Activated naive CD8-positive, alpha-beta T cell (primary cell): ENCODE results near the gene PRR29.
"Not testable (repeated sequence)": the region's sequence is repeated elsewhere in the genome, so short reads cannot be mapped to it uniquely, and the experiment has no call there.

ENCODE experiments used
- H3K27ac Mint-ChIP-seq: one replicate; pipeline ENCODE4 v1.8.0; 2021; ENCODE audit warnings: mixed read lengths
- H3K27me3 Mint-ChIP-seq: one replicate; pipeline ENCODE4 v1.8.0; 2021; ENCODE audit warnings: mixed read lengths
- H3K36me3 Mint-ChIP-seq: one replicate; pipeline ENCODE4 v1.8.0; 2021; ENCODE audit warnings: mixed read lengths
- H3K4me1 Mint-ChIP-seq: one replicate; pipeline ENCODE4 v1.8.0; 2021; ENCODE audit warnings: low read depth, mixed read lengths
- H3K4me3 Mint-ChIP-seq: one replicate; pipeline ENCODE4 v1.8.0; 2021; ENCODE audit warnings: mild to moderate bottlenecking, mixed read lengths
- H3K9me3 Mint-ChIP-seq: one replicate; pipeline ENCODE4 v1.8.0; 2021; ENCODE audit warnings: low read depth, mixed read lengths

PRR29 gene

DNA sequence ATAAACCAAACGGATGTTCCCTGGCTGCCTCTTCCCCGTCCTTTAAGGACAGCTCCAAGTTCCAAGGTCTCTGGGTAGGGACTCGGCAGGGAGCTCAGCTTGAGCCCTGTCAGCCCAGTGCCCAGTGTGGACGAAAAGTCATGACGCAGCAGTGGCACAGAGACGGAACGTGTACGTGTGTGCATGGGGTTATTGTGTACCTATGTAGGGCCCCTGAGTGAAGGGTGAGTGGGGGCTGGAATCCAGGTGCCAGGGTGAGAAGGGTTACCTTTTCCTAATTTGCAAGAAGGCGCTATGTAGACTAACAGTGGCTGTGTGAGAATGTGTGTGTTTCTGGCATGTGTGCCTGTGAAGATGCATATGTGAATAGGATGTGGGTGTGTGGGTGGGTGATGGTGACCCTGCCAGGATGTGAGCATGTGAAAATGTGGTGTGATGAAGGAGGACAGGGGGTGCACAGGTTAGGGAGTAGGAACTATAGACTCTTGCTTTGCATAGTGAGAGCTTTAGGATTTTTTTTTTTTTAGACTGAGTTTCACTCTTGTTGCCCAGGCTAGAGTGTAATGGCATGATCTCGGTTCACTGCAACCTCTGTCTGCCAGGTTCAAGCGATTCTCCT is 31.4 kb upstream of the PRR29 start:
- Mint-ChIP-seq H3K27me3 (no peaks in the 10 kb centered on the region), H3K36me3 (no peaks in the 10 kb centered on the region), H3K27ac (no peak overlapping the region), H3K9me3 (no peaks in the 10 kb centered on the region), H3K4me1 (peaks cover 13% of the 10 kb centered on the region), H3K4me3 (peak overlapping the region; percentile 4)

DNA sequence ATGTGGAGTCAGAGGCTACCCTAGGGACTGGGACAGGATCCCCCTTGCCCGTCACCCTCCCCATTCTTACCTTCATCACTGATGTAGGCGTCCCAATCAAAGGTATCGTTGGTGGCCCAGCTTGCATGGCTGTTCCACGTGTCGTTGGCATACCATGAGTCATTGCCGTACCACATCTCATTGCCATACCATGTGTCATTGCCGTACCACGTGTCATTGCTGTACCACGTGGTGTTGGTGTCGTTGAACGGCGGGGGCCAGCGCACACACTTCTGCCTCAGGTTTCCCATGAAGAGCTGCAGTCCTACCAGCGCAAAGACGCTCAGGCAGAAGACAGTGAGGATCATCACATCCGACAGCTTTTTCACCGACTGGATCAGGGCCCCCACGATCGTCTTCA is 30.2 kb upstream of the PRR29 start:
- Mint-ChIP-seq H3K27ac (no peak overlapping the region), H3K9me3 (no peaks in the 10 kb centered on the region), H3K4me3 (no peak overlapping the region)

DNA sequence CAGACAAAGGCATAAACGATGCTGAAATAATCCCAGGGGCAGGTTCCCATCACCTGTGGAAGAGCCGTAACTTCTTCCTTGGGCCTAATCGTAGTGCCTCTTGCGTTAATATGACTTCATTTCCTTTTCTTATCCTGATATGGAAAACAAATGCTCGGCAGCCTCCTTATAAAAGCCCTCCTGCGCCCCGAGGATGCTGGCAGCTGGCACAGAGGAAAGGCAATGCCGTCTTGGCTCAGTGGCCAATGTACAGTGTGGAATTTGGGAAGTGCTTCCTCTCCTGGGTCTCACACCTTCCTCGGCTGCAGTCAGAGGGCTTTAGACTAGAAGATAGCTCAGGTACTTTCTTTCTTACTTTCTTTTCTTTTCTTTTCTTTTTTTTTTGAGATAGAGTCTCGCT is 28.9 kb upstream of the PRR29 start:
- Mint-ChIP-seq H3K27me3 (no peaks in the 10 kb centered on the region), H3K27ac (no peak overlapping the region), H3K4me3 (no peak overlapping the region), H3K36me3 (no peaks in the 10 kb centered on the region), H3K9me3 (no peaks in the 10 kb centered on the region), H3K4me1 (peaks cover 13% of the 10 kb centered on the region)

More for the DNA sequence above, 30.2 kb upstream of the PRR29 start:
- Mint-ChIP-seq H3K4me1 (peaks cover 13% of the 10 kb centered on the region), H3K36me3 (no peaks in the 10 kb centered on the region), H3K27me3 (no peaks in the 10 kb centered on the region)

DNA sequence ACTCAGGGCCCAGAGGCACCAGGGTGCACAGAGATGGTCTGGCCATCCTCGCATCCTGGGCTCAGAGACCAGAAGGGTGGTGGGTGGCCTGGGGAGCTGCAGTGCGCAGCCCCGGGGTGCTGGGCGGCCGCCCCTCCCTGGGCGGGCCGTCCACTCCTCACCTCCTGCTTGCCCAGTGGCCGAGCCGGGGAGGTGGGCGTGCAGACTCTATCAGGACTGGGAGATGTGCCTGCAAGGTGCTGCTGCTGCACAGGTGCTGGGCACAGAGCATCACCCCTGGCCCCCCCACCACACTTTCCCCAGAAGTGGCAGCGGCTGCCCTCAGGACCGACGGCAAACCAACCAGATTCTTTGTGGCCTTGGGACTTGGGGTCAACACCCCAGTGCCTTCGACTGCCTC is 25.4 kb upstream of the PRR29 start, which contains the start of gene SCN4A:
Gene SCN4A (minus strand): TSS at position 123 of the 400 bp plus-strand sequence. CDS start 77 bp downstream, at position 46.
- Mint-ChIP-seq H3K27me3 (no peaks in the 10 kb centered on the region), H3K4me3 (no peak within 1 kb of the TSS), H3K4me1 (peaks cover 3% of the 10 kb centered on the region), H3K9me3 (no peaks in the 10 kb centered on the region), H3K36me3 (no peaks in the 10 kb centered on the region), H3K27ac (no peak within 1 kb of the TSS)

DNA sequence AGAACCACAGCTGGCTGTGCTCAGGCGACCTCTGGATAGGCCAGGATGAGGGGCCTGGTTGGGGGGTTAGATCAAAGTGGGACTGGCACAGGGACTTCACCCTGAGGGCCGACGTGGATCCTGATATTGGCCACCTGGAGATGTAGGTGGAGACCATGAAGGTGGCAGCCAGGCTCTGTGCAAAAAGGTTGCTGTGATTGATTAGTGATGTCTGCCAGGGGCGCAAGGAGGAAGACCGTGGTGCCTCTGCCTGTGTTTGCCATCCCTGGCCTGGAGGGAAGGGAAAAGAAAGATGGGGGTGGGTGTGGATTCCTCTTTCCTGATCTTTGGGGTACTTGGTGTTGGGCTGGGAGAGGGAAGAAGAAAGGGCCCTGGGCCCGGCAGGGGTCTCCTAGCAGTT is 24.9 kb upstream of the PRR29 start:
- no peak overlapping the region for H3K27ac Mint-ChIP-seq
- H3K9me3 Mint-ChIP-seq = no peaks in the 10 kb centered on the region
- no peaks in the 10 kb centered on the region for H3K36me3 Mint-ChIP-seq
- H3K4me1 Mint-ChIP-seq = peaks cover 3% of the 10 kb centered on the region
- no peak overlapping the region for H3K4me3 Mint-ChIP-seq
- no peaks in the 10 kb centered on the region for H3K27me3 Mint-ChIP-seq

DNA sequence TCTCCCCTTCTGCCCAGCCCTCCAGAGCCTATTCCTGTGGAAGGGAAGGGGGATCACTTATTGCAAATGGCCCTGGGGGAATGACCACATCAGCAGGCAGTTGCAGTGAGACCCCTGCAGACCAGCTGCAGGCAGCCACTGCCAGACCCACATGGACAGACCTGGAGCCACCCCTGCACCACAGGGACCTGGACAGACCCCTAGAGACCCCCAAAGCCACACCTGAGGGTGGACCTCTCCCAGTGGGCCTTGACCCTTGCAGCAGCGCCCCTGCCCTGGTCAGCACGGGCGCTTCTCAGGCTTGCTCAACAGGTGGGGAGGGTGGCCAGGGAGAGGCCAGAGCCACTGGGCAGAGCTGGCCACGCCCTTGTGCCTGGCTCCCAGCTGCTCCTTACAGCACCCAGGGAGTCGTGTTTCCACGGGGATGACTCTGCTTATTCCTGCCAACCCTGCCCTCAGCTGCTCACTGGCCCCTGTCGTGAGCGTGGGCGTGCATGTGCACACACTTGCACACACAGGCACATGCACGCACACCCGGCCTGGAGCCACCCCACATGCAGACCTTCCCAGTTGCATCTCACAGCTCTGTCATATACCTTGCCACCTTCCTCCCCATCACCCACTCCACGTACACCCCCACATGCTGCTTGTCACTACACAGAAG is 24.1 kb upstream of the PRR29 start:
- Mint-ChIP-seq H3K27me3 (no peaks in the 10 kb centered on the region), H3K27ac (no peak overlapping the region), H3K4me3 (no peak overlapping the region), H3K4me1 (peaks cover 3% of the 10 kb centered on the region), H3K9me3 (no peaks in the 10 kb centered on the region), H3K36me3 (no peaks in the 10 kb centered on the region)

DNA sequence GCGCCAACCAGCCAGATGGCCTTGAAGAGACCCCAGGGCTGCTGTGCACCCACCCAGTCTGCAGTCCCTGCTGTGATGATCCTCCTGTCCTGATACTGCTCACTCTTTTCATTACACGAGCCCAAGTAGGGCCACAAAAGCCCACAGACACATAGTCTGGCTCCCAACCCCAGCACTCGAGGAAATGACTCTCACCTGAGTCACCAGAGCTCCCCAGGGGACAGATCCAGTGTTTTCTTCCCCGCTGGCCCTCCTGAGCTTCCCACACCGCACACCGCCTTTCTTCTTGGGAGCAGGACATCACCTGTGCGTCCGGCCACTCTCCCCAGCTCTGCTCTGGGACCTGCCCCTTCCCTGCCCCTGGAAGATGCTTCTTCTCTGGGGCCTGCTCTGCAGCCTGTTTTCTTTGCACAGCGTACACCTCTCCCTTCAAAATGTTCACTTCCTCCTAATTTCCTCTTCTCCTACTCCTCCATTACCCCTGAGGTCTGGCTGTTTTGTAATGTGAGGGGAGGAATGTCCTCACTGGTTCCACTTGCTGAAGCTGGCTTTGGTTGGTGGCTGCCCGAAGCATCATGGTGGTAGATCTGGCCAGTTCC is 23.5 kb upstream of the PRR29 start:
- Mint-ChIP-seq H3K27ac (peak overlapping the region; percentile 16), H3K4me1 (peaks cover 3% of the 10 kb centered on the region), H3K4me3 (no peak overlapping the region), H3K36me3 (no peaks in the 10 kb centered on the region), H3K9me3 (no peaks in the 10 kb centered on the region), H3K27me3 (no peaks in the 10 kb centered on the region)

DNA sequence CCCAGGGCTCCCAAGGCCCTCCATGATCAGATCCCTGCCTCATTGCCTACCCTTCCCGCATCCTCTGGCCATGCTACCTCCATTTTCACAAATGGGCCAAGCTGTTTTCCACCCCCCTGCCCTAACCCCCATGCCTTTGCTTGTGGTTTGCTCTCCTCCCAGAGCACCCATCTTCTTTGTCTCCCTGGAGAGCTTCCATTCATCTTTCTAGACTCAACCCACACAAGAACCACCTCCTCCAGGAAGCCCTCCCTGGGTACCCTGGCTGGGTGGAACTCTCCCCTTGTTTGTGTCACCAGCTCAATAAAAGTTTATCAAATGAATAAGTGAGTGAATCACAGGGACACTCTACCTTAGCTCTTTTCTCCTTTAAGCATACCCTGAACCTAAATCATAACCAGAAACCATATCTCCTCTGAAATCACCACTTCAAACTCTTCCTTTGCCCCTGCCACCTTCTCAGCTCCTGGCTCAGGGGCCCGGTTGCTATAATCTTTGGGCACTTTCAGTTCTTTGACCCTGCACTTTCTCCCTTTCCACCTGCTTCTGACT is 22.5 kb upstream of the PRR29 start:
- Mint-ChIP-seq H3K9me3 (no peaks in the 10 kb centered on the region), H3K4me3 (no peak overlapping the region), H3K27me3 (no peaks in the 10 kb centered on the region), H3K4me1 (peaks cover 3% of the 10 kb centered on the region), H3K36me3 (no peaks in the 10 kb centered on the region), H3K27ac (no peak overlapping the region)

DNA sequence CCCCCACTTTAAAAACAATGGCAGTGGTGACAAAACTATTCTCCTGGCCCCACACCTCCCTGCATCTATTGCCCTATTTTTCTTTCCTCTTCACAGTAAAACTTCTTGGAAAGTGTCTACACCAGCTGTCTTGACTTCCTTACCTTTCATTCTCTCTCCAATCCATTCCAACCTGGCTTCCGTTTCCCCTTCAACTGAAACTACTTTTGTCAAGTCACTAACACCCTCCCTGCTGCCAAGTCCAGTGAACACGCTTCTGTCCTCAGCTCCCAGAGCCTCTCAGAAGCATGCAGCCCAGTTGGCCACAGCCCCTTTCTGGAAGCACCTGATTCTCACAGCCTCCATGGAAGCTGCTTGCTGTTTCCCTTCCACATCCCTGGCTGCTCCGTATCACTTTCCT is 21.4 kb upstream of the PRR29 start:
- Mint-ChIP-seq H3K36me3 (no peaks in the 10 kb centered on the region), H3K27ac (no peak overlapping the region), H3K9me3 (no peaks in the 10 kb centered on the region), H3K27me3 (no peaks in the 10 kb centered on the region), H3K4me3 (no peak overlapping the region), H3K4me1 (peaks cover 3% of the 10 kb centered on the region)

DNA sequence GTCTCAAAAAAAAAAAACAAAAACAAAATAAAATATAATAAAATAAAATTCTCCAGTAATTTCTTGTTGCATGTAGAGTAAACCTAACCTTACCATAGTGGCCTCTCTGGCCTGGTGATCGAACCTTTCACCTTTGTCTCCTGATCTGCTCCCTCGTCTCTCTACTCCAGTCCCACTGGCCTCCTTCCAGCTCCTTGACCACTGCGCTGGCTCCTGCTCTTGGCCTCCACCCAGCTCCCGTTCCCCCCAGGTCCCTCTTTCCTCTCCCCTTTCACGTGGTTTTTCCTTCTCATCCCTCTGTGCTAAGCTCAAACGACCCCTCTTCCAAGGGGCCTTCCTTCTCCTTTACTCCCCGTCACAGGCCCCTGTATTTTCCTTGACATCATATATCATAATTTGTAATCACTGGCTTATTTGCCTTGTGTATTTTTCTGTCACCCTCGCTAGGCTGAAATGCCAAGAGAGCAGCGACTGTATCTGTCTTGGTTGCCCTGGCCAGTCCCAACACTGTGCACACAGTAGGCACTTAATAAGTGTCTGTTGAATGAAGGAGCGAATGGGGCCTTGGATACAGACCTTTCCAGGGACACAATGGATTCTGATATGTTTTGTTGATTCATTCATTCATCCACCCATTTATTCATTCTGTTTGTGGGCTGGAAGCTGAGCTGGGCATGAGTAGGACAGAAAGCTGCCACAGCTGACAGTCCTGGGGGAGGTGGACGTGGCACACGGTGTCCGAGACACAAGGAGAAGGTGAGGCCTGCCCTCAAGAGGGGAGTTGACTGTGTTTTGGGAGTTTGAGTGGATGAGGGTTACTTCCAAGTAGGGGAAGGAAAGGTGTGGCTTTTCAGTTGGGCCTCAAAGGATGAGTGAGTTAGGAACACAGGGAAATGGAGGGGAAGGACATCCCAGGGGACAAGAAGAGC is 19.6 kb upstream of the PRR29 start:
- H3K4me3 Mint-ChIP-seq = no peak overlapping the region
- peaks cover 3% of the 10 kb centered on the region for H3K4me1 Mint-ChIP-seq
- no peak overlapping the region for H3K27ac Mint-ChIP-seq
- H3K27me3 Mint-ChIP-seq = no peaks in the 10 kb centered on the region
- peaks cover 3% of the 10 kb centered on the region for H3K36me3 Mint-ChIP-seq
- no peaks in the 10 kb centered on the region for H3K9me3 Mint-ChIP-seq

DNA sequence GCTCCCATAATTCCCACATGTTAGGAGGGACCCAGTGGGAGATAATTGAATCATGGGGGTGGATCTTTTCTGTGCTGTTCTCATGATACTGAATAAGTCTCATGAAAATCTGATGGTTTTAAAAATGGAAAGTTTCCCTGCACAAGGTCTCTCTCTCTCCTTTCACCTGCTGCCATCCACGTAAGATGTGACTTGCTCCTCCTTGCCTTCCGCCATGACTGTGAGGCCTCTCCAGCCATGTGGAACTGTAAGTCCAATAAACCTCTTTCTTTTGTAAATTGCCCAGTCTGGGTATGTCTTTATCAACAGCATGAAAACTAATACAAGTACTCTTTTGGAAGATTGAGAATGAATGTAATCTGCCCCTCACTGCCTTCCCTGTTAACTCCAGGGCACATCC is 15.5 kb upstream of the PRR29 start:
- H3K9me3 Mint-ChIP-seq, H3K4me3 Mint-ChIP-seq, H3K27me3 Mint-ChIP-seq, H3K36me3 Mint-ChIP-seq, H3K27ac Mint-ChIP-seq: not testable (repeated sequence)
- H3K4me1 Mint-ChIP-seq = peaks cover 13% of the 10 kb centered on the region

DNA sequence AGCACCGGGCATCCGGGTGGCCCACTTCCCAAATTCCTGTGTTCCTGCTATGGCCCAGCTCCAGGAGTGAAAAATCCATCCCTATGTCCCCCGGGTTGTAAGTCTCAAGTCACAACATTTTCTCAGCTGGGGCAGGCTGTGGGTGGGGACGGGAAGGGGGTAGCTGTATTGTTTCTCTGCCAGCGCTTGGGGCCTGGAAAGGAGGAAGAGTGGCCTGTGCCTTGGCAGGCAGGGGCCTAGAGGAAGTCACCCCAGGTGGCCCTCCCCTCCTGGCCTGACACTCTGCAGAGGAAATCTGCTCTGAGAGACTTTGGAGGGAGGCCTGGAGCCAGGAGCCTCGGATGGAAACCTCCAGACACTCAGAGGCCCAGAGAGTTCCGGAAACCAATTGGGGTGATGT is 14.8 kb upstream of the PRR29 start:
- Mint-ChIP-seq H3K27ac (no peak overlapping the region), H3K36me3 (peaks cover 3% of the 10 kb centered on the region), H3K9me3 (no peaks in the 10 kb centered on the region)

DNA sequence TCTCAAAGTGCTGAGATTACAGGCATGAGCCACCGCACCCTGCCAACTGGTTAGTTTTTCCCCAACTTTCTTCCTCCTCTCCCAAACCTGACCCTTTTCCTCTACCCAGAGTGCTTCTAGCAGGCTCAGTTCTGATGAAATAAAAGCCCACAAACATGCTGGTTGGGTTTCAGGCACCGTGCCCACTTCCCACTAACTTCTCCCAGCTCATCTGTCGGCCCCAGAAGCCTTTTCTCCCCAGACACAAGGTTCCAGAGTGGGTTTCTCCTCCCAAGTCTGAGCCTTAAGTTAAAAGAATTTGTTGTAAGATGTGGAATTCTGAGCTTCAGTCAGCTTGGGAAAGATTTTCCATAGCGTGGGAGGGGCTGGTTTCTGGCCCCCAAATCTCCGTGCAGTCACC is 13.9 kb upstream of the PRR29 start:
- H3K27me3 Mint-ChIP-seq = no peaks in the 10 kb centered on the region
- no peak overlapping the region for H3K27ac Mint-ChIP-seq
- H3K4me1 Mint-ChIP-seq = peaks cover 13% of the 10 kb centered on the region
- peaks cover 3% of the 10 kb centered on the region for H3K36me3 Mint-ChIP-seq
- H3K9me3 Mint-ChIP-seq = no peaks in the 10 kb centered on the region
- H3K4me3 Mint-ChIP-seq = no peak overlapping the region

More for the DNA sequence above, 14.8 kb upstream of the PRR29 start:
- H3K27me3 Mint-ChIP-seq = no peaks in the 10 kb centered on the region
- H3K4me1 Mint-ChIP-seq = peaks cover 13% of the 10 kb centered on the region
- H3K4me3 Mint-ChIP-seq = no peak overlapping the region

DNA sequence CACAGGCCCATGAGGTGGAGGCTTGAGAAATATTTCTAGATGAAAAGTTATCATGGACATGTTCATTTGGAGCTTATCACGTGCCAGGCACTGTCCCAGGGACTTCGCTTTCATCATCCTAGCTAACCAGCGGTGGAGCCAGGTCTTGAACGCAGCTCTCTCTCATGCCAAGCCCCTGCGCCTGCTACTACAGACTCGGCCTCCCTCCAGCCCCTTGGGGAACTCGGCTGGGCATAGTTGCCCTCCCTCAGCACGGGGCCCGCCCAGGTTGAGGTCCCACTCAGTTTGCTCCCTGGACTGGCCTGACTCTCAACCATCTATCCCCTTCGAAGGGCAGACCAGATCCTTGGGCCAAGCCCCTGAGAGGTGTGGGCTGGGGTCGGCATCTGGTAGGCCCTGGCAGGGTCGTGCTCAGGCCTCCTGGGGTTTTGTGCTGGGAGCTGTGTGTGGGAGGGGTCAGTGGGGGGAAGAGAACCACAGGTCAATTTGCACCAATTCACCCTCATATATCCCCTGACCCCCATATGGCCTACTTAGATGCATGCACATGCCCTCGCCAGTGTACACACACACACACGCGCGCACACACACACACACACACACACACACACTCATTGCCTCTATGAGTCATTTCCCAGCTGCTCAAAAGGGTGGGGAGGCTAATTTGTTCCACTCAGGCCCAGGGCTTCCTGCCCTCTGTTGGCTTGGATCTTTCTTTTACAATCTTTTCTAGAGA is 13.3 kb upstream of the PRR29 start:
- peaks cover 3% of the 10 kb centered on the region for H3K36me3 Mint-ChIP-seq
- no peak overlapping the region for H3K4me3 Mint-ChIP-seq
- H3K27me3 Mint-ChIP-seq = no peaks in the 10 kb centered on the region
- H3K9me3 Mint-ChIP-seq = no peaks in the 10 kb centered on the region
- H3K4me1 Mint-ChIP-seq = peaks cover 15% of the 10 kb centered on the region
- H3K27ac Mint-ChIP-seq = peak overlapping the region; percentile 64
